Sigmoid colon (tissue), 7 donors: ENCODE data around the gene ALS2CL. TPM values are rescaled to one million over a fixed set of nuclear protein-coding genes. Genes with fewer than 3 reads are reported as not detected.
"Not testable (repeated sequence)": the region's sequence is repeated elsewhere in the genome, so short reads cannot be mapped to it uniquely, and the experiment has no call there.

ENCODE experiments used
- DNase-seq: peaks from one replicate; pipeline ENCODE4 v3.0.0-alpha.2; 2019
- H3K27ac ChIP-seq, 4 donors: fragments of 200-600 bp; sonication (generic); one replicate each; pipeline ENCODE4 v1.5.1; 2016 to 2019; ENCODE audit warnings: mild to moderate bottlenecking in 1 of 4
- H3K27me3 ChIP-seq, 3 donors: fragments of 200-600 bp; sonication (generic); one replicate each; pipeline ENCODE4 v1.5.1; 2019; ENCODE audit warnings: mild to moderate bottlenecking in 1 of 3
- H3K36me3 ChIP-seq, 4 donors: fragments of 200-600 bp; sonication (generic); one replicate each; pipeline ENCODE4 v1.5.1; 2016 to 2019
- H3K4me1 ChIP-seq, 4 donors: fragments of 200-600 bp; sonication (generic); one replicate each; pipeline ENCODE4 v1.5.1; 2017 to 2019
- H3K4me3 ChIP-seq, 4 donors: fragments of 200-600 bp; sonication (generic); one replicate each; pipeline ENCODE4 v1.5.1; 2017 to 2019; ENCODE audit warnings: mild to moderate bottlenecking in 2 of 4, moderate library complexity in 1 of 4
- H3K9me3 ChIP-seq, 4 donors: fragments of 200-600 bp in 3 of 4; sonication (generic) in 3 of 4; one replicate each; pipeline versions ENCODE4 v1.5.1 to v1.6.1; 2013 to 2019
- CTCF ChIP-seq, 4 experiments: fragments of 450-650 bp in 3 of 4; fragments of 200-600 bp in 1 of 4; IDR thresholded peaks; one replicate each; pipeline ENCODE4 v1.5.1; 2016 to 2019; ENCODE audit warnings: antibody characterized with exemption in 4 of 4, mild to moderate bottlenecking in 3 of 4, moderate library complexity in 2 of 4
- EP300 ChIP-seq, 4 donors: sonication (generic); formaldehyde crosslinking; IDR thresholded peaks; one replicate each; pipeline ENCODE4 v1.6.1; 2017; ENCODE audit warnings: antibody characterized with exemption in 4 of 4
- POLR2A ChIP-seq, 2 donors: fragments of 450-650 bp; IDR thresholded peaks; one replicate each; pipeline ENCODE4 v1.6.1; 2016; ENCODE audit warnings: antibody characterized with exemption in 2 of 2, mild to moderate bottlenecking in 2 of 2, moderate library complexity in 2 of 2
- POLR2AphosphoS5 ChIP-seq, 4 donors: sonication (generic); formaldehyde crosslinking; IDR thresholded peaks; one replicate each; pipeline ENCODE4 v1.6.1; 2017; ENCODE audit warnings: antibody characterized with exemption in 4 of 4
- WGBS, 2 donors: extraction: QIAGEN DNeasy Blood & Tissue Kit; methylation state at CpG; one replicate each; pipeline ENCODE4 v1.1.7; 2013; 5-methylcytosine and 5-hydroxymethylcytosine counted together
- intact Hi-C: fragments of 100-400 bp; cut with DNase I; formaldehyde crosslinking; loops from one replicate; pipeline ENCODE4 v1.15.1; 2023
- polyA plus RNA-seq, 3 donors: library from polyadenylated mRNA; stranded (reverse); fragments of 200-250 nt; gene quantifications; one replicate each; pipeline ENCODE4 v1.2.3, GENCODE V29; 2013
- total RNA-seq, 4 donors: library from RNA; depleted of rRNA; stranded (reverse); fragments of >200 nt; gene quantifications; one replicate each; pipeline ENCODE4 v1.1.0, GENCODE V29; 2016
- donor health status: healthy with polysubstance abuse.
- donor health status: Bipolar disorder and iron deficiency.
- donor health status: healthy.

The ALS2CL gene, protein sequence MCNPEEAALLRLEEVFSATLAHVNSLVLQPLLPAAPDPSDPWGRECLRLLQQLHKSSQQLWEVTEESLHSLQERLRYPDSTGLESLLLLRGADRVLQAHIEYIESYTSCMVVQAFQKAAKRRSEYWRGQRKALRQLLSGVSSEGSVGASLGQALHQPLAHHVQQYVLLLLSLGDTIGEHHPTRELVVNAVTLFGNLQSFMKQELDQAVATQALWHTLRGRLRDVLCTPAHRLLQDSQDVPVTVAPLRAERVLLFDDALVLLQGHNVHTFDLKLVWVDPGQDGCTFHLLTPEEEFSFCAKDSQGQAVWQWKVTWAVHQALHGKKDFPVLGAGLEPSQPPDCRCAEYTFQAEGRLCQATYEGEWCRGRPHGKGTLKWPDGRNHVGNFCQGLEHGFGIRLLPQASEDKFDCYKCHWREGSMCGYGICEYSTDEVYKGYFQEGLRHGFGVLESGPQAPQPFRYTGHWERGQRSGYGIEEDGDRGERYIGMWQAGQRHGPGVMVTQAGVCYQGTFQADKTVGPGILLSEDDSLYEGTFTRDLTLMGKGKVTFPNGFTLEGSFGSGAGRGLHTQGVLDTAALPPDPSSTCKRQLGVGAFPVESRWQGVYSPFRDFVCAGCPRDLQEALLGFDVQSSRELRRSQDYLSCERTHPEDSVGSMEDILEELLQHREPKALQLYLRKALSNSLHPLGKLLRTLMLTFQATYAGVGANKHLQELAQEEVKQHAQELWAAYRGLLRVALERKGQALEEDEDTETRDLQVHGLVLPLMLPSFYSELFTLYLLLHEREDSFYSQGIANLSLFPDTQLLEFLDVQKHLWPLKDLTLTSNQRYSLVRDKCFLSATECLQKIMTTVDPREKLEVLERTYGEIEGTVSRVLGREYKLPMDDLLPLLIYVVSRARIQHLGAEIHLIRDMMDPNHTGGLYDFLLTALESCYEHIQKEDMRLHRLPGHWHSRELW
- total RNA-seq = 10 to 100 TPM in 1 of 4 donors, 1 to 10 TPM in 3; 3.9 to 10.5 (median 4.3) TPM
- polyA plus RNA-seq = 10 to 100 TPM in 1 of 3 donors, 1 to 10 TPM in 2; 5.4 to 35.0 (median 6.0) TPM

GRCh38 chr3:46693038-46693891, at the start of gene ALS2CL:
TSS of gene ALS2CL (minus strand) at chr3:46693679. CDS start at chr3:46689440, 4,239 bp downstream.
- peak in 3 of 4 donors; percentile 38 to 69 (median 65) for TF ChIP-seq POLR2AphosphoS5 (IDR thresholded peaks at IDR 0.05)
- no peak for TF ChIP-seq POLR2A (IDR thresholded peaks at IDR 0.05)
- no peak for TF ChIP-seq EP300 (IDR thresholded peaks at IDR 0.05)
- TF ChIP-seq CTCF (IDR thresholded peaks at IDR 0.05) = no peak
- H3K4me1 ChIP-seq = peaks cover 0 to 51% (median 48%) of the 10 kb centered on the region in 4 donors
- H3K9me3 ChIP-seq = no peaks in the 10 kb centered on the region
- DNase-seq = peak; percentile 74
- H3K27ac ChIP-seq = peak within 1 kb of the TSS; percentile 63 to 79 (median 66)
- no peaks in the 10 kb centered on the region for H3K27me3 ChIP-seq
- intact Hi-C loops = no loop called here
- H3K36me3 ChIP-seq = no peaks in the 10 kb centered on the region
- peak within 1 kb of the TSS; percentile 41 to 71 (median 63) for H3K4me3 ChIP-seq
- 0 to 1% methylated on average over 71 of the region's 71 CpGs for WGBS, 2 donors

DNA sequence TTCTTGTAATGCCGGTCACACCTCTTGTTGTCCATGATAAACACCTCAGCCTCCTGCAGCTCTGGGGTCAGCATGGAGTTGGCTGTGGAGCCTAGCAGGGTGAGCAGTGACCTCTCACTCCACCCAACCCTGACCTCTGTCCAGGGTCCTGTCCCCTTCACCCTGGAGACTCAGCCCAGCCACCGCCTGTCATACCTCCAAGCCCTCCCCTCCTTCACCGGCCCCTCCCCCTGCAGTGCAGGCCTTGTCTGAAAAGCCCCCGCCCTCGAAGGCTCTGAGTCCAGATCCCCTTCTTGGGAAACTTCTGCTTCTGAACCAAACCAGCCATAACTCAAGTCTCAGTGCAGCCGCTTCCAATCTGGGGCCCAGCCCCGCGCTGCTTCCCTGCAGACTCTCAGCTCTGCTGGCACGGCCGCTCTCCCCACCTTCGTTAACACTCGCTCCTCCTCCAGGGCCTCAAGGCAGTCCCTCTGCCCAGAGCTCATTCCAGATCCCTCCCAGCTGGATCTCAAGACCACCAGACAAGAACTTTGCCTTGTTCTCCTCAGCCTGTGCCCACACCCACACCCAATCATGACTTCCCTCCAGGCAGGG, 49.6 kb upstream of the ALS2CL start:
- intact Hi-C loops = no loop called here
- Histone ChIP-seq H3K27me3 (peaks cover 0 to 5% (median 0%) of the 10 kb centered on the region in 3 donors), H3K9me3 (no peaks in the 10 kb centered on the region), H3K36me3 (no peaks in the 10 kb centered on the region), H3K4me1 (no peaks in the 10 kb centered on the region), H3K27ac (no peak overlapping the region), H3K4me3 (no peak overlapping the region)
- TF ChIP-seq POLR2A (IDR thresholded peaks at IDR 0.05) (no peak), CTCF (IDR thresholded peaks at IDR 0.05) (no peak), EP300 (IDR thresholded peaks at IDR 0.05) (no peak), POLR2AphosphoS5 (IDR thresholded peaks at IDR 0.05) (no peak)
- 77 to 92% methylated on average over 12 of the region's 12 CpGs for WGBS, 2 donors
- no peak for DNase-seq

DNA sequence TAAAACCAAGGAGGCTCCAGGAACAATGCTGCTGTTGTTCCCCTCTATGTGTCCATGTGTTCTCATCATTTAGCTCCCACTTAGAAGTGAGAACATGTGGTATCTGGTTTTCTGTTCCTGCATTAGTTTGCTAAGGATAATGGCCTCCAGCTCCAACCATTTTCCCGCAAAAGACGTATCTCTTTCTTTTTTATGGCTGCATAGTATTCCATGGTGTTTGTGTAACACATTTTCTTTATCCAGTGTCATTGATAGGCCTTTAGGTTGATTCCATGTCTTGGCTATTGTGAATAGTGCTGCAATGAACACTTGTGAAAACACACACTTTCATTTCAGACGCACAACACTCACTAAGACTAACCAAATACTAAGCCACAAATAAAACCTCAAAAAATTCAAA, 46.1 kb upstream of the ALS2CL start:
- H3K27me3 ChIP-seq, H3K4me3 ChIP-seq, H3K9me3 ChIP-seq, DNase-seq, H3K36me3 ChIP-seq, intact Hi-C loops, H3K27ac ChIP-seq, H3K4me1 ChIP-seq: not testable (repeated sequence)
- 97% methylated on average over 3 of the region's 3 CpGs for WGBS, 2 donors

- WGBS, 2 donors = 16 to 58% methylated on average over 4 of the region's 4 CpGs
- intact Hi-C loops = no loop called here
- no peak for DNase-seq
Observed at GRCh38 chr3:46737329-46737731, 43.9 kb upstream of the ALS2CL start.

More at GRCh38 chr3:46737329-46737731, 43.9 kb upstream of the ALS2CL start:
- H3K4me3 ChIP-seq = no peak overlapping the region
- H3K4me1 ChIP-seq = no peaks in the 10 kb centered on the region
- no peaks in the 10 kb centered on the region for H3K9me3 ChIP-seq
- no peaks in the 10 kb centered on the region for H3K27me3 ChIP-seq
- no peak for TF ChIP-seq POLR2A (IDR thresholded peaks at IDR 0.05)
- no peak for TF ChIP-seq EP300 (IDR thresholded peaks at IDR 0.05)
- no peaks in the 10 kb centered on the region for H3K36me3 ChIP-seq
- H3K27ac ChIP-seq = no peak overlapping the region
